SH-SY5Y (cell line): Measurements from ENCODE around the gene CCDC40.

ENCODE experiments used
- GATA2 ChIP-seq: IDR thresholded peaks from 2 replicates; pipeline ENCODE4 v1.6.1; 2011; ENCODE audit warnings: mild to moderate bottlenecking, low read depth, low read length
- GATA3 ChIP-seq: IDR thresholded peaks from 2 replicates; pipeline ENCODE4 v1.6.1; 2011; ENCODE audit warnings: low read depth, mild to moderate bottlenecking, low read length, moderate library complexity

DNA sequence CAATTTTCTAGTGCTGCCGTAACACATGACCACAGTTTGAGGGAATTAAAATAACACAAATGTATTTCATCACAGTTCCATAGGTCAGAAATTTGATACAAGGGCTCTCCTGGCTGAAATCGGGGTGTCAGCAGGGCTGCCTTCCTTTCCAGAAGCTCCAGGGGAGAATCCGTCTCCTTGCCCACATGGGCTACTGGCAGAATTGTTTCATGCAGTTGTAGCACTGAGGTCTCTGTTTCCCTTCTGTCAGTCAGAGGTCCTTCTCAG is 89.9 kb downstream of the CCDC40 start:
- TF ChIP-seq GATA2 = no peak
- TF ChIP-seq GATA3 = no peak
